Measurements from ENCODE around the gene ENOPH1. TPM values are rescaled to one million over a fixed set of nuclear protein-coding genes. Genes with fewer than 3 reads are reported as not detected.

The ENOPH1 gene
- total and polyA plus RNA-seq, 2 of the 13 experiments (the other 11 are each of a cell fraction or from before 2014, with no cell fraction given) = 15.5 to 64.3 TPM

DNA sequence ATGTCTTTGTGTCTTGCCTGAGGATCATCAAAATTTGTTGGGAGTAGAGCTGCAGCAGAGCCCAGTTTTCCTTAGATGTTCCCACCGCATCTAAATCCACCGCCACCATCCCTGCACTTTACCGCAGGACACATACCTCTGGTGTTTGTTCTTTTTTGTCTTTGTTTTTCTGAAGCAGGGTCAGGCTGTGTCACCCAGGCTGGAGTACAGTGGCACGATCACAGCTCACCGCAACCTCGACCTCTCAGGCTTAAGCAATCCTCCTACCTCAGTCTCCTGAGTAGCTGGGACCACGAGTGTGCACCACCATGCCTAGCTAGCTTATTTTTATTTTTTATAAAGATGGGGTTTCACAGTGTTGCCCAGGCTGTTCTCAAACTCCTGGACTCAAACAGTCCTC, 4.6 kb downstream of the ENOPH1 start (continued):
- TF ChIP-seq HNRNPL (IDR thresholded peaks at IDR 0.05; ENCODE audit: low read depth, low read length) (no peak), TAF15 (IDR thresholded peaks at IDR 0.05; ENCODE audit: low read depth, low read length, poor library complexity, severe bottlenecking) (no peak), ZNF672 (CRISPR knock-in tag; IDR thresholded peaks at IDR 0.05) (no peak), ZNF383 (CRISPR knock-in tag; IDR thresholded peaks at IDR 0.05; ENCODE audit: borderline replicate concordance) (no peak), CHCHD3 (CRISPR knock-in tag; IDR thresholded peaks at IDR 0.05) (no peak), ZFYVE20 (CRISPR knock-in tag; IDR thresholded peaks at IDR 0.05; ENCODE audit: borderline replicate concordance, low read depth) (no peak), ZZZ3 (CRISPR knock-in tag; IDR thresholded peaks at IDR 0.05; ENCODE audit: borderline replicate concordance) (no peak), HES4 (CRISPR knock-in tag; IDR thresholded peaks at IDR 0.05; ENCODE audit: borderline replicate concordance) (no peak), EZH2 (conservative IDR thresholded peaks at IDR 0.05; ENCODE audit: low read depth, low read length) (no peak), YY1 (IDR thresholded peaks at IDR 0.05; ENCODE audit: insufficient read depth, insufficient replicate concordance, low read depth, low read length) (no peak), ELF4 (CRISPR knock-in tag; IDR thresholded peaks at IDR 0.05; ENCODE audit: borderline replicate concordance) (no peak), ZMYM3 (CRISPR knock-in tag; IDR thresholded peaks at IDR 0.05) (peak; percentile 67; the same call in 1 of the 2 replicates), ZNF775 (CRISPR knock-in tag; IDR thresholded peaks at IDR 0.05; ENCODE audit: borderline replicate concordance) (no peak), ZNF547 (CRISPR knock-in tag; IDR thresholded peaks at IDR 0.05) (no peak), MIER2 (CRISPR knock-in tag; IDR thresholded peaks at IDR 0.05) (no peak), TEAD2 (CRISPR knock-in tag; IDR thresholded peaks at IDR 0.05) (no peak)
- TF ChIP-seq, protein P1, sequence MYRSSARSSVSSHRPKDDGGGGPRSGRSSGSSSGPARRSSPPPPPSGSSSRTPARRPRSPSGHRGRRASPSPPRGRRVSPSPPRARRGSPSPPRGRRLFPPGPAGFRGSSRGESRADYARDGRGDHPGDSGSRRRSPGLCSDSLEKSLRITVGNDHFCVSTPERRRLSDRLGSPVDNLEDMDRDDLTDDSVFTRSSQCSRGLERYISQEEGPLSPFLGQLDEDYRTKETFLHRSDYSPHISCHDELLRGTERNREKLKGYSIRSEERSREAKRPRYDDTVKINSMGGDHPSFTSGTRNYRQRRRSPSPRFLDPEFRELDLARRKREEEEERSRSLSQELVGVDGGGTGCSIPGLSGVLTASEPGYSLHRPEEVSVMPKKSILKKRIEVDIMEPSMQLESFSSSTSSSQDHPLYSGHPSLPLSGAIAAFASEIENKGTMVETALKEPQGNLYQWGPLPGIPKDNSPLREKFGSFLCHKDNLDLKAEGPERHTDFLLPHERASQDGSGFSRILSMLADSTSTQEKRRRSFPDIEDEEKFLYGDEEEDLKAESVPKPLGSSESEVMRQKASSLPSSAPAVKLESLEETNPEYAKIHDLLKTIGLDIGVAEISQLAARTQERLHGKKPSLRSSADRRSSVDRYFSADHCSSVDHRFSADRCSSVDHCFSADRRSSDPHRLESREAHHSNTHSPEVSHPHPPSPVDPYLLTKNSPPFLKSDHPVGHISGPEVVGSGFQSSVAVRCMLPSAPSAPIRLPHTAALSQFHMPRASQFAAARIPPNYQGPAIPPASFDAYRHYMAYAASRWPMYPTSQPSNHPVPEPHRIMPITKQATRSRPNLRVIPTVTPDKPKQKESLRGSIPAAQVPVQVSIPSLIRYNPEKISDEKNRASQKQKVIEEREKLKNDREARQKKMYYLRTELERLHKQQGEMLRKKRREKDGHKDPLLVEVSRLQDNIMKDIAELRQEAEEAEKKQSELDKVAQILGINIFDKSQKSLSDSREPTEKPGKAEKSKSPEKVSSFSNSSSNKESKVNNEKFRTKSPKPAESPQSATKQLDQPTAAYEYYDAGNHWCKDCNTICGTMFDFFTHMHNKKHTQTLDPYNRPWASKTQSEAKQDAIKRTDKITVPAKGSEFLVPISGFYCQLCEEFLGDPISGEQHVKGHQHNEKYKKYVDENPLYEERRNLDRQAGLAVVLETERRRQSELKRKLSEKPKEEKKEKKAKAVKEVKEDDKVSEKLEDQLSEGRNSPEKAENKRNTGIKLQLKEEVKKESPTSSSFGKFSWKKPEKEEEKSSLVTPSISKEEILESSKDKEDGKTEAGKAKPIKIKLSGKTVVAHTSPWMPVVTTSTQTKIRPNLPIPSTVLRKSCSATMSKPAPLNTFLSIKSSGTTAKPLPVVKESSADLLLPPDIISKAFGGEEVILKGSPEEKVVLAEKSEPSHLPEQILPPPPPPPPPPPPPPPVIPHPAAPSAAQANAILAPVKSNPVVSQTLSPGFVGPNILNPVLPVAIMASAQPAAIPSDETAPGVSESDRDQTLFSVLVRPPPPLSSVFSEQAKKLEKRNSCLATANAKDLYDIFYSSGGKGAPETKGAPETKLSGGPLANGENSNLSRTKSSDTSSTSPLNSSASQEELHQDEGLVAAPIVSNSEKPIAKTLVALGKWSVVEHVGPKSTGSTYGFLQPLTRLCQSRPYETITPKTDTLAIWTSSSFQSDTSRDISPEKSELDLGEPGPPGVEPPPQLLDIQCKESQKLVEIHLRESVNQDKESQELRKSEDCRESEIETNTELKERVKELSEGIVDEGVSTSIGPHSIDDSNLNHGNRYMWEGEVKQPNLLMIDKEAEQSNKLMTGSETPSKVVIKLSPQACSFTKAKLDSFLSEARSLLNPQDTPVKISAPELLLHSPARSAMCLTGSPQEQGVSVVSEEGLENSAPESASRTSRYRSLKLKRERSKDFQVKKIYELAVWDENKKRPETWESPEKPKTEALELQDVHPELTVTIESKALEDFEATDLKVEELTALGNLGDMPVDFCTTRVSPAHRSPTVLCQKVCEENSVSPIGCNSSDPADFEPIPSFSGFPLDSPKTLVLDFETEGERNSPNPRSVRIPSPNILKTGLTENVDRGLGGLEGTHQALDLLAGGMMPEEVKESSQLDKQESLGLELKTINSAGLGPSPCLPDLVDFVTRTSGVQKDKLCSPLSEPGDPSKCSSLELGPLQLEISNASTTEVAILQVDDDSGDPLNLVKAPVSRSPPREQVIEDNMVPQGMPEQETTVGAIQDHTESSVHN (CRISPR knock-in tag; IDR thresholded peaks at IDR 0.05) = no peak
- TF ChIP-seq, protein P2, sequence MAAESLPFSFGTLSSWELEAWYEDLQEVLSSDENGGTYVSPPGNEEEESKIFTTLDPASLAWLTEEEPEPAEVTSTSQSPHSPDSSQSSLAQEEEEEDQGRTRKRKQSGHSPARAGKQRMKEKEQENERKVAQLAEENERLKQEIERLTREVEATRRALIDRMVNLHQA (CRISPR knock-in tag; IDR thresholded peaks at IDR 0.05) = no peak
- TF ChIP-seq, protein P3, sequence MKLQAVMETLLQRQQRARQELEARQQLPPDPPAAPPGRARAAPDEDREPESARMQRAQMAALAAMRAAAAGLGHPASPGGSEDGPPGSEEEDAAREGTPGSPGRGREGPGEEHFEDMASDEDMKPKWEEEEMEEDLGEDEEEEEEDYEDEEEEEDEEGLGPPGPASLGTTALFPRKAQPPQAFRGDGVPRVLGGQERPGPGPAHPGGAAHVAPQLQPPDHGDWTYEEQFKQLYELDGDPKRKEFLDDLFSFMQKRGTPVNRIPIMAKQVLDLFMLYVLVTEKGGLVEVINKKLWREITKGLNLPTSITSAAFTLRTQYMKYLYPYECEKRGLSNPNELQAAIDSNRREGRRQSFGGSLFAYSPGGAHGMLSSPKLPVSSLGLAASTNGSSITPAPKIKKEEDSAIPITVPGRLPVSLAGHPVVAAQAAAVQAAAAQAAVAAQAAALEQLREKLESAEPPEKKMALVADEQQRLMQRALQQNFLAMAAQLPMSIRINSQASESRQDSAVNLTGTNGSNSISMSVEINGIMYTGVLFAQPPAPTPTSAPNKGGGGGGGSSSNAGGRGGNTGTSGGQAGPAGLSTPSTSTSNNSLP (IDR thresholded peaks at IDR 0.05; ENCODE audit: low read depth, low read length) = no peak
- TF ChIP-seq, protein P4, sequence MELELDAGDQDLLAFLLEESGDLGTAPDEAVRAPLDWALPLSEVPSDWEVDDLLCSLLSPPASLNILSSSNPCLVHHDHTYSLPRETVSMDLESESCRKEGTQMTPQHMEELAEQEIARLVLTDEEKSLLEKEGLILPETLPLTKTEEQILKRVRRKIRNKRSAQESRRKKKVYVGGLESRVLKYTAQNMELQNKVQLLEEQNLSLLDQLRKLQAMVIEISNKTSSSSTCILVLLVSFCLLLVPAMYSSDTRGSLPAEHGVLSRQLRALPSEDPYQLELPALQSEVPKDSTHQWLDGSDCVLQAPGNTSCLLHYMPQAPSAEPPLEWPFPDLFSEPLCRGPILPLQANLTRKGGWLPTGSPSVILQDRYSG (CRISPR knock-in tag; IDR thresholded peaks at IDR 0.05) = no peak
